ENCODE data around the gene LCE1E.

The LCE1E gene

DNA sequence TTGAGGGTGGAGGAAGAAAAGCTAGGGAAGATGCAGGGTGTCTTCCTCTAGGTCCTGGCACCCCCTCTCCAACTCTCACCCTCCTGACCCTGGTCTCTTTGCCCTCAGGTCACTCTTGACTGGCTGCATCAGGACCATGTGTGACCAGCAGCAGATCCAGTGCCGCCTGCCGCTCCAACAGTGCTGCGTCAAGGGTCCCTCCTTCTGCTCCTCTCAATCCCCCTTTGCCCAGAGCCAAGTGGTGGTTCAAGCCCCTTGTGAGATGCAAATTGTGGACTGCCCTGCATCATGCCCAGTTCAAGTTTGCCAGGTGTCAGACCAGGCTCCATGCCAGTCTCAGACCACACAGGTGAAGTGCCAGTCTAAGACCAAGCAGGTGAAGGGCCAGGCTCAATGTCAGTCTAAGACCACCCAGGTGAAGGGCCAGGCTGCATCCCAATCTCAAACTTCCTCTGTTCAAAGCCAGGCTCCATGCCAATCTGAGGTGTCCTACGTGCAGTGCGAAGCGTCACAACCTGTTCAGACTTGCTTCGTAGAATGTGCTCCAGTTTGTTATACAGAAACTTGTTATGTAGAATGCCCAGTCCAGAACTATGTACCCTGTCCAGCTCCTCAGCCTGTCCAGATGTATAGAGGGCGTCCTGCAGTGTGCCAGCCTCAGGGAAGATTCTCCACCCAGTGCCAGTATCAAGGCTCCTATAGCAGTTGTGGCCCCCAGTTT lies 26.4 kb upstream of the LCE1E start:
- no peaks in the 10 kb centered on the region for H3K4me1 ChIP-seq (ENCODE audit: insufficient read depth, low read length)
- no peaks in the 10 kb centered on the region for H3K27me3 ChIP-seq (ENCODE audit: insufficient read depth, low read length, poor library complexity)
- H3K9me3 ChIP-seq (ENCODE audit: insufficient read depth, low read length, severe bottlenecking) = no peaks in the 10 kb centered on the region
- no peak for ATAC-seq (ENCODE audit: insufficient read depth, low read depth)
- no peak overlapping the region for H3K4me3 ChIP-seq (ENCODE audit: low read depth in 1 of 2, low read length in 2 of 2)
- H3K36me3 ChIP-seq (ENCODE audit: insufficient read depth, low read length) = no peaks in the 10 kb centered on the region
- H3K4me2 ChIP-seq (ENCODE audit: insufficient read depth, low read length) = no peak overlapping the region
- H2AFZ ChIP-seq (ENCODE audit: low read depth, low read length) = no peak overlapping the region
- no peaks in the 10 kb centered on the region for H4K20me1 ChIP-seq (ENCODE audit: insufficient read depth, low read length)
- no peak for DNase-seq
- H3K27ac ChIP-seq (ENCODE audit: low read length) = no peak overlapping the region
- no peak overlapping the region for H3K9ac ChIP-seq (ENCODE audit: low read depth, low read length)
- TF ChIP-seq, protein P1, sequence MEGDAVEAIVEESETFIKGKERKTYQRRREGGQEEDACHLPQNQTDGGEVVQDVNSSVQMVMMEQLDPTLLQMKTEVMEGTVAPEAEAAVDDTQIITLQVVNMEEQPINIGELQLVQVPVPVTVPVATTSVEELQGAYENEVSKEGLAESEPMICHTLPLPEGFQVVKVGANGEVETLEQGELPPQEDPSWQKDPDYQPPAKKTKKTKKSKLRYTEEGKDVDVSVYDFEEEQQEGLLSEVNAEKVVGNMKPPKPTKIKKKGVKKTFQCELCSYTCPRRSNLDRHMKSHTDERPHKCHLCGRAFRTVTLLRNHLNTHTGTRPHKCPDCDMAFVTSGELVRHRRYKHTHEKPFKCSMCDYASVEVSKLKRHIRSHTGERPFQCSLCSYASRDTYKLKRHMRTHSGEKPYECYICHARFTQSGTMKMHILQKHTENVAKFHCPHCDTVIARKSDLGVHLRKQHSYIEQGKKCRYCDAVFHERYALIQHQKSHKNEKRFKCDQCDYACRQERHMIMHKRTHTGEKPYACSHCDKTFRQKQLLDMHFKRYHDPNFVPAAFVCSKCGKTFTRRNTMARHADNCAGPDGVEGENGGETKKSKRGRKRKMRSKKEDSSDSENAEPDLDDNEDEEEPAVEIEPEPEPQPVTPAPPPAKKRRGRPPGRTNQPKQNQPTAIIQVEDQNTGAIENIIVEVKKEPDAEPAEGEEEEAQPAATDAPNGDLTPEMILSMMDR (IDR thresholded peaks at IDR 0.05; ENCODE audit: borderline replicate concordance, extremely low read depth, low read length, poor library complexity, severe bottlenecking) = no peak
- TF ChIP-seq EZH2 (IDR thresholded peaks at IDR 0.05; ENCODE audit: borderline replicate concordance, low read depth, low read length, severe bottlenecking) = no peak
- no peaks in the 10 kb centered on the region for H3K79me2 ChIP-seq (ENCODE audit: insufficient read depth, low read length)

DNA sequence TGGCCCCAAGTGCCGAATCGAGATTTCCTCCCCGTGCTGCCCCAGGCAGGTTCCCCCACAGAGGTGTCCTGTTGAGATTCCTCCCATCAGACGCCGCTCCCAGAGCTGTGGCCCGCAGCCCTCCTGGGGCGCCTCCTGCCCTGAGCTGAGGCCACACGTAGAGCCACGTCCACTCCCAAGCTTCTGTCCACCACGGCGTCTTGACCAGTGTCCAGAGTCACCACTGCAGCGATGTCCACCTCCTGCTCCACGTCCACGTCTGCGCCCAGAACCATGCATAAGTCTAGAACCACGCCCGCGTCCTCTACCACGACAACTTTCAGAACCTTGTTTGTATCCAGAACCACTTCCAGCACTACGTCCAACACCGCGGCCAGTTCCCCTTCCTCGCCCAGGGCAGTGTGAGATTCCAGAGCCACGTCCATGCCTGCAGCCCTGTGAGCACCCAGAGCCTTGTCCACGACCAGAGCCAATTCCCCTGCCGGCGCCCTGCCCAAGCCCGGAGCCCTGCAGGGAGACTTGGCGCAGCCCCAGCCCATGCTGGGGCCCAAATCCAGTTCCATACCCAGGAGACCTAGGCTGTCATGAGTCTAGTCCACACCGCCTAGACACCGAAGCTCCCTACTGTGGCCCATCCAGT lies 25.4 kb upstream of the LCE1E start:
- H4K20me1 ChIP-seq (ENCODE audit: insufficient read depth, low read length) = no peaks in the 10 kb centered on the region
- DNase-seq (no peak), ATAC-seq (ENCODE audit: insufficient read depth, low read depth) (no peak)
- no peak overlapping the region for H2AFZ ChIP-seq (ENCODE audit: low read depth, low read length)
- no peaks in the 10 kb centered on the region for H3K27me3 ChIP-seq (ENCODE audit: insufficient read depth, low read length, poor library complexity)
- no peak overlapping the region for H3K9ac ChIP-seq (ENCODE audit: low read depth, low read length)
- H3K36me3 ChIP-seq (ENCODE audit: insufficient read depth, low read length) = no peaks in the 10 kb centered on the region
- no peaks in the 10 kb centered on the region for H3K9me3 ChIP-seq (ENCODE audit: insufficient read depth, low read length, severe bottlenecking)
- H3K4me3 ChIP-seq (ENCODE audit: low read depth in 1 of 2, low read length in 2 of 2) = no peak overlapping the region
- no peak for TF ChIP-seq EZH2 (IDR thresholded peaks at IDR 0.05; ENCODE audit: borderline replicate concordance, low read depth, low read length, severe bottlenecking)
- TF ChIP-seq, protein P1 (IDR thresholded peaks at IDR 0.05; ENCODE audit: borderline replicate concordance, extremely low read depth, low read length, poor library complexity, severe bottlenecking) = no peak
- no peak overlapping the region for H3K4me2 ChIP-seq (ENCODE audit: insufficient read depth, low read length)
- no peak overlapping the region for H3K27ac ChIP-seq (ENCODE audit: low read length)
- no peaks in the 10 kb centered on the region for H3K4me1 ChIP-seq (ENCODE audit: insufficient read depth, low read length)
- no peaks in the 10 kb centered on the region for H3K79me2 ChIP-seq (ENCODE audit: insufficient read depth, low read length)

DNA sequence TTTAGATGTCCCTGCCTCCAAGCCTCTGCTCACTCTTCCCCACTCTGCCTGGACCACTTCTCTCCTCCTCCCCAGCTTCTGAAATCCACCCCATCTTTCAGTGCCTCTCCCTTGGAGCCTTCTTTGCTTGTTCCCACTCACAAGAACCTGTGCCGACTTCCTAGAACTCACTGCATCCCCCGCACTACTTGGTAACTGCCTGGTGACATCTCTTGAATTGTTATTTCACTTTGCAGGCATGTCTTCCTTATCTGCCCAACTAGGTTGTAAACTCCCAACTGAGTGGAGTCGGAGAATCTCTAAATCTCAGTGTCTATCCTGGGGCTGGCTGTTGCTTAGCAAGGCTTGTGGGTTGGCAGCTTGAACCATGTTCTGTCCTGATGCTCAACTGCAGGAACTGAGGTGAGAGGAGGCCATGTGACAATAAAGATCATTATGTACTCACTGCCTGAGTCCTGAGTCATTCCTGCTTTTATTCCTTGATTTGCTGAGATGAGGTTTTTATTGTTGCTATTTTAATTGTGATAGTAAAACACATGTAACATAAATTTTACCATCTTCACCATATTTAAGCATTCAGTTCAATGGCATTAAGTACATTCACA lies 24.3 kb upstream of the LCE1E start:
- H2AFZ ChIP-seq (ENCODE audit: low read depth, low read length) = no peak overlapping the region
- no peak overlapping the region for H3K27ac ChIP-seq (ENCODE audit: low read length)
- no peaks in the 10 kb centered on the region for H3K27me3 ChIP-seq (ENCODE audit: insufficient read depth, low read length, poor library complexity)
- no peaks in the 10 kb centered on the region for H3K36me3 ChIP-seq (ENCODE audit: insufficient read depth, low read length)
- no peak overlapping the region for H3K9ac ChIP-seq (ENCODE audit: low read depth, low read length)
- no peaks in the 10 kb centered on the region for H4K20me1 ChIP-seq (ENCODE audit: insufficient read depth, low read length)
- no peaks in the 10 kb centered on the region for H3K79me2 ChIP-seq (ENCODE audit: insufficient read depth, low read length)
- no peaks in the 10 kb centered on the region for H3K9me3 ChIP-seq (ENCODE audit: insufficient read depth, low read length, severe bottlenecking)
- no peak overlapping the region for H3K4me2 ChIP-seq (ENCODE audit: insufficient read depth, low read length)
- DNase-seq (no peak), ATAC-seq (ENCODE audit: insufficient read depth, low read depth) (no peak)
- TF ChIP-seq EZH2 (IDR thresholded peaks at IDR 0.05; ENCODE audit: borderline replicate concordance, low read depth, low read length, severe bottlenecking) = no peak
- TF ChIP-seq, protein P1 (IDR thresholded peaks at IDR 0.05; ENCODE audit: borderline replicate concordance, extremely low read depth, low read length, poor library complexity, severe bottlenecking) = no peak
- no peak overlapping the region for H3K4me3 ChIP-seq (ENCODE audit: low read depth in 1 of 2, low read length in 2 of 2)
- no peaks in the 10 kb centered on the region for H3K4me1 ChIP-seq (ENCODE audit: insufficient read depth, low read length)
